Activated CD8-positive, alpha-beta T cell treated with anti-CD3 and anti-CD28 coated beads for 36 hours (primary cell): Measurements from ENCODE around the gene TBX10. TPM values are rescaled to one million over a fixed set of nuclear protein-coding genes. Genes with fewer than 3 reads are reported as not detected.

Experiments used
- ATAC-seq: fragments of 200-7000 bp; cut with Tn5 transposase; one replicate; pipeline ENCODE4 v1.10.0; 2021; ENCODE audit warnings: mild to moderate bottlenecking, moderate library complexity
- CTCF ChIA-PET: fragments of 350-600 bp; sonication (Branson Sonifier 250); formaldehyde crosslinking; loops from one replicate; lab custom pipeline; 2021; ENCODE audit warnings: antibody characterized with exemption; lab: Charles Lee
- POLR2A ChIA-PET: fragments of 350-600 bp; sonication (Branson Sonifier 250); formaldehyde crosslinking; loops from one replicate; lab custom pipeline; 2021; ENCODE audit warnings: antibody characterized with exemption; lab: Charles Lee
- DNase-seq: peaks from one replicate; pipeline ENCODE4 v3.0.0-alpha.2; 2020
- H3K27ac Mint-ChIP-seq: one replicate; pipeline ENCODE4 v1.8.0; 2021; ENCODE audit warnings: mild to moderate bottlenecking, mixed read lengths
- H3K27me3 Mint-ChIP-seq: one replicate; pipeline ENCODE4 v1.8.0; 2021; ENCODE audit warnings: mixed read lengths
- H3K36me3 Mint-ChIP-seq: one replicate; pipeline ENCODE4 v1.8.0; 2021; ENCODE audit warnings: low read depth, mixed read lengths
- H3K4me1 Mint-ChIP-seq: one replicate; pipeline ENCODE4 v1.8.0; 2021; ENCODE audit warnings: low read depth, mixed read lengths
- H3K4me3 Mint-ChIP-seq: one replicate; pipeline ENCODE4 v1.8.0; 2021; ENCODE audit warnings: mild to moderate bottlenecking, moderate library complexity, mixed read lengths
- H3K9me3 Mint-ChIP-seq: one replicate; pipeline ENCODE4 v1.8.0; 2021; ENCODE audit warnings: mixed read lengths
- intact Hi-C: fragments of 100-400 bp; cut with micrococcal nuclease; formaldehyde crosslinking; loops from one replicate; pipeline ENCODE4 v1.10.0; 2022
- total RNA-seq, 2 experiments: library from RNA; stranded (reverse); gene quantifications; one replicate each; pipeline ENCODE4 v1.2.3, GENCODE V29; 2021
- TF ChIP-seq, protein P1 (sequence below): fragments of 200-600 bp; IDR thresholded peaks from one replicate; pipeline ENCODE4 v1.8.0; 2022; ENCODE audit warnings: antibody characterized with exemption, mild to moderate bottlenecking

TBX10 gene
- total RNA-seq, 2 experiments from 2014 or later: not detected

DNA sequence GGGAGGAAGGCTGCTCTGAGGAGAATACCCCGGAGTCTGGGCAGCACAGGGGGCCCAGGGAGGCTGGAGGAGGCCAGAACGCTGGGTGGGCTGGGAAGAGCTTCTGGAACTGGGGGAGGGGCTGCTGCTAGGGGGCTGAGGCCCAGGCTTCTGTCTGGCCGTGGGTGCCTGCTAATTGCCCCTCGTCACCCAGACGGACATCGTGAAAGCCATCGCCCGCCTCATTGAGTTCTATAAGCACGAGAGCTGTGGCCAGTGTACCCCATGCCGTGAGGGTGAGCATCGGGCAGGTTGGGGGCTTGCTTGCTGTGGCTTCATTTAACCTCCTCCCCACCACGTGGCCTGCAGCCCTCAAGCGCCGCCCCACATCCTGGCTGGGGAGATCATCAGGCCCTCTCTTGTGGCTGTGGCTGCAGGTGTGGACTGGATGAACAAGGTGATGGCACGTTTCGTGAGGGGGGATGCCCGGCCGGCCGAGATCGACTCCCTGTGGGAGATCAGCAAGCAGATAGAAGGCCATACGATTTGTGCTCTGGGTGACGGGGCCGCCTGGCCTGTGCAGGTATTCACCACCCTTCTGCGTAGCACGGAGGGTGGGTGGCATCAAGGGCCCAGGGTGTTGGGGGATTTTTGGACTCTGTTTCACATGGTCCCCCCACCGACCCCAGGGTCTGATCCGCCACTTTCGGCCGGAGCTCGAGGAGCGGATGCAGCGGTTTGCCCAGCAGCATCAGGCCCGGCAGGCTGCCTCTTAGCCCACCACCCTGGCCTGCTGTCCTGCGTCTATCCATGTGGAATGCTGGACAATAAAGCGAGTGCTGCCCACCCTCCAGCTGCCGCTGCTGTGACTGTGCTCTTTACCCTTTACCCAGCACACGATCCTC lies 27.6 kb downstream of the TBX10 start:
- peaks cover 30% of the 10 kb centered on the region for H3K36me3 Mint-ChIP-seq
- ATAC-seq (no peak), DNase-seq (no peak)
- TF ChIP-seq, protein P1, sequence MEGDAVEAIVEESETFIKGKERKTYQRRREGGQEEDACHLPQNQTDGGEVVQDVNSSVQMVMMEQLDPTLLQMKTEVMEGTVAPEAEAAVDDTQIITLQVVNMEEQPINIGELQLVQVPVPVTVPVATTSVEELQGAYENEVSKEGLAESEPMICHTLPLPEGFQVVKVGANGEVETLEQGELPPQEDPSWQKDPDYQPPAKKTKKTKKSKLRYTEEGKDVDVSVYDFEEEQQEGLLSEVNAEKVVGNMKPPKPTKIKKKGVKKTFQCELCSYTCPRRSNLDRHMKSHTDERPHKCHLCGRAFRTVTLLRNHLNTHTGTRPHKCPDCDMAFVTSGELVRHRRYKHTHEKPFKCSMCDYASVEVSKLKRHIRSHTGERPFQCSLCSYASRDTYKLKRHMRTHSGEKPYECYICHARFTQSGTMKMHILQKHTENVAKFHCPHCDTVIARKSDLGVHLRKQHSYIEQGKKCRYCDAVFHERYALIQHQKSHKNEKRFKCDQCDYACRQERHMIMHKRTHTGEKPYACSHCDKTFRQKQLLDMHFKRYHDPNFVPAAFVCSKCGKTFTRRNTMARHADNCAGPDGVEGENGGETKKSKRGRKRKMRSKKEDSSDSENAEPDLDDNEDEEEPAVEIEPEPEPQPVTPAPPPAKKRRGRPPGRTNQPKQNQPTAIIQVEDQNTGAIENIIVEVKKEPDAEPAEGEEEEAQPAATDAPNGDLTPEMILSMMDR: no peak
- H3K27ac Mint-ChIP-seq: peak overlapping the region; percentile 61
- ChIA-PET POLR2A (no interaction called here), CTCF (interaction anchor here (6.2 kb wide), 1 partner anchor 17 kb away, joined by 89 read pairs; the partner anchor contains the start of gene NUDT8)
- H3K4me1 Mint-ChIP-seq: peaks cover 35% of the 10 kb centered on the region
- H3K4me3 Mint-ChIP-seq: no peak overlapping the region
- no peaks in the 10 kb centered on the region for H3K27me3 Mint-ChIP-seq
- intact Hi-C loops: no loop called here
- no peaks in the 10 kb centered on the region for H3K9me3 Mint-ChIP-seq

DNA sequence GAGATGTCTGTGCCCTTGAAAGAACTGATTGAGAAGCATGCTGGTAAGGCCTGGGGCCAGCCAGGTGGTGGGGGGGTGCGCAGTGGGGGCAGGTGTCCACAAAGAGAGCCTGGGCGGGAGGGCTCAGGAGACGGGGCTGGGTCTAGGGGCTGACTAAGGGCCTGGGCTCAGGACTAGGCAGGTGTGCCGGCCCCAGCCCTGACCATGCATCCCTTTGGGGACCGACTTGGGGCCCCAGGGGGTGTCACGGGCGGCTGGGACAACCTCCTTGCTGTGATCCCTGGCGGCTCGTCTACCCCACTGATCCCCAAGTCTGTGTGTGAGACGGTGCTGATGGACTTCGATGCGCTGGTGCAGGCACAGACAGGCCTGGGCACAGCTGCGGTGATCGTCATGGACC lies 28.4 kb downstream of the TBX10 start:
- intact Hi-C loops: no loop called here
- no peaks in the 10 kb centered on the region for H3K9me3 Mint-ChIP-seq
- CTCF ChIA-PET: no interaction called here
- TF ChIP-seq, protein P1: no peak
- POLR2A ChIA-PET: no interaction called here
- DNase-seq (no peak), ATAC-seq (no peak)
- no peak overlapping the region for H3K4me3 Mint-ChIP-seq
- no peak overlapping the region for H3K27ac Mint-ChIP-seq
- H3K4me1 Mint-ChIP-seq: peaks cover 31% of the 10 kb centered on the region
- H3K27me3 Mint-ChIP-seq: no peaks in the 10 kb centered on the region
- peaks cover 30% of the 10 kb centered on the region for H3K36me3 Mint-ChIP-seq

DNA sequence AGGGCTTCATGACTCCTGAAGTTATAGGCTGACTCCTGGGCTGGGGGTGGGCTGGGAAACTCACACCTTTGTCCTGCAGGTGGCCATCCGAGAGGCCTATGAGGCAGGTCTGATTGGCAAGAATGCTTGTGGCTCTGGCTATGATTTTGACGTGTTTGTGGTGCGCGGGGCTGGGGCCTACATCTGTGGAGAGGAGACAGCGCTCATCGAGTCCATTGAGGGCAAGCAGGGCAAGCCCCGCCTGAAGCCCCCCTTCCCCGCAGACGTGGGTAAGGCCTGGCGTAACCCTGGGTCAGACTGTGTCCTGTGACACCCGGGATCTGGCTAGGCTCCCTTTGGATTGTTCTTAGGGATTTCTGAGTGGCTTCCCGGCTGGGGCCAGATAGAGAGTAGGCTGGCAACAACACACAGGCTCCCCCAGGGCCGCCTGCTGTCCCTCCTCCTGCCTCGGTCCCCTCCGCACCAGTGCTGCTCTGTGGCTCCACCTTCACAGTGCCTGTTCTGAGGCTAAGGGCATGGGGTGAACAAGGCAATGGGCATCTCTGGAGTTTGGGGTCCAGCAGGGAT lies 29.2 kb downstream of the TBX10 start:
- DNase-seq: no peak
- intact Hi-C loops: no loop called here
- no peaks in the 10 kb centered on the region for H3K9me3 Mint-ChIP-seq
- peaks cover 34% of the 10 kb centered on the region for H3K4me1 Mint-ChIP-seq
- H3K4me3 Mint-ChIP-seq: no peak overlapping the region
- ATAC-seq: no peak
- no peak overlapping the region for H3K27ac Mint-ChIP-seq
- POLR2A ChIA-PET: no interaction called here
- H3K36me3 Mint-ChIP-seq: peaks cover 30% of the 10 kb centered on the region
- TF ChIP-seq, protein P1: no peak
- H3K27me3 Mint-ChIP-seq: no peaks in the 10 kb centered on the region
- CTCF ChIA-PET: no interaction called here

DNA sequence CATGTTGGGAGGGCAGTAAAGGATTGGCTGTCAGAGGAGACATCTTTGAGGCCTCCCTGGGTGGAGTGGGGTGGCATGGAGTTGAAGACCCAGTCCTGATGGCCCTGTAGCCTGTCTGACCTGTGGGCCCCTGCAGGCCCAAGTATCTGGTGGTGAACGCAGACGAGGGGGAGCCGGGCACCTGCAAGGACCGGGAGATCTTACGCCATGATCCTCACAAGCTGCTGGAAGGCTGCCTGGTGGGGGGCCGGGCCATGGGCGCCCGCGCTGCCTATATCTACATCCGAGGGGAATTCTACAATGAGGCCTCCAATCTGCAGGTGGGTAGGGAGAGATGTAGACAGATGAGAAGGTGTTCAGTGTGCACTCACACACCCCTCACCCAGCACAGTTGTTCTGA lies 30.2 kb downstream of the TBX10 start:
- Mint-ChIP-seq H3K27me3 (no peaks in the 10 kb centered on the region), H3K36me3 (peaks cover 30% of the 10 kb centered on the region), H3K4me1 (peaks cover 29% of the 10 kb centered on the region), H3K4me3 (no peak overlapping the region), H3K27ac (no peak overlapping the region), H3K9me3 (no peaks in the 10 kb centered on the region)
- POLR2A ChIA-PET: interaction anchor here (1.3 to 3.0 kb wide), 3 partner anchors 13 to 25 kb away, joined by 3 to 10 read pairs (median 3); partner anchors contain the start of gene NUDT8
- intact Hi-C loops: no loop called here
- DNase-seq (no peak), ATAC-seq (no peak)
- CTCF ChIA-PET: interaction anchor here (0.9 kb wide), 1 partner anchor 48 kb away, joined by 3 read pairs; no protein-coding TSS in a partner anchor
- TF ChIP-seq, protein P1: no peak
